ENCODE results near the gene EFCAB9.

EFCAB9 gene

DNA sequence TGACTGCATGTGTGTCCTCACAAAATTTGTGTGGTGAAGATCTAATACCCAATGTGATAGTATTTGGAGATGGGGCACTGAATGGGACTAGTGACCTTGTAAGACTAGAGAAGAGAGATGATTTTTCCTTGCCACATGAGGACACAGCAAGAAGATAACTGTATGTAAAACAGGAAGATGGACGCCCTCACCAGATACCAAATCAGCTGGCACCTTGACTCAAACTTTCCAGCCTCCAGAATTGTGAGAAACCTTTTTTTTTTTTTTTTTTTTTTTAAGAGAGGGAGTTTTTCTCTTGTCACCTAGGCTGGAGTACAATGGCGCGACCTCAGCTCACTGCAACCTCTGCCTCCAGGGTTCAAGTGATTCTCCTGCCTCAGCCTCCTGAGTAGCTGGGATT is 49.3 kb downstream of the EFCAB9 start:
- no peak for DNase-seq (ENCODE audit: low read depth)

DNA sequence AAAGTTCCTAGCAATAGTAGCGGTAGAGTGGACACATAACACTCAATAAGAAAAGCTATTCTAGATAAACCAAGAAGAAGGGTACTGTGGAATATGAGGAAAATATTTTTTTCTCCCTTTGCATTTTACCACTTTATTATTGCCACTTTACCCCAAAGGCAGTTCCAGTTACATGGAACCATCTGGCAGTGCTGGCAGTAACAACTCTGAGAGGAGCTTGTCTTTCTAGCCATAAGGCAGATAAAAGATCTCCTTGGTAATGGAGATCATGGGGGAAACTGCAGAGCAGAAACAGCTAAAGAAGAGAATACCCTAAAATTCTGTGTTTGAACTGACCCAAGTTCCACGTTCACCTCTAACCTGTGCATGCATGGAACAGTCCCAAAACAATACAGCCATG is 51.1 kb downstream of the EFCAB9 start:
- DNase-seq (ENCODE audit: low read depth): no peak

DNA sequence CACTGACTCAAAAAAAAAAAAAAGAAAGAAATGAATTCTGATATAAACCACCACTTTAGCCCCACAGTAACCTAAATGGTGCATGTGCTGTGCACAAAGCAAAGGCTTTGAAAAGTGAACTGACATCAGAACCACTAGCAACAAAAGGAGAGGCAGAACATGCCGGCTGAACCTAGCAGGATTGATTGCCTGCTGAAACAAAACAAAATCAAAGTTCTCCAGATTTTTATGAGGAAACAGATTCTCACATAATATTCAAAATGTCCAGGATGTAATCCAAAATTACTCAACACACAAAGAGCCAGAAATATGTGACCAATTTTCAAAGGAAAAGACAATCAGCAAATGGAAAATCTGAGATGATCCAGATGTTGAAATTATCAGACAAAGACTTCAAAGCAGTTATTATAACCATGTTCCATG is 51.7 kb downstream of the EFCAB9 start:
- no peak for DNase-seq (ENCODE audit: low read depth)

DNA sequence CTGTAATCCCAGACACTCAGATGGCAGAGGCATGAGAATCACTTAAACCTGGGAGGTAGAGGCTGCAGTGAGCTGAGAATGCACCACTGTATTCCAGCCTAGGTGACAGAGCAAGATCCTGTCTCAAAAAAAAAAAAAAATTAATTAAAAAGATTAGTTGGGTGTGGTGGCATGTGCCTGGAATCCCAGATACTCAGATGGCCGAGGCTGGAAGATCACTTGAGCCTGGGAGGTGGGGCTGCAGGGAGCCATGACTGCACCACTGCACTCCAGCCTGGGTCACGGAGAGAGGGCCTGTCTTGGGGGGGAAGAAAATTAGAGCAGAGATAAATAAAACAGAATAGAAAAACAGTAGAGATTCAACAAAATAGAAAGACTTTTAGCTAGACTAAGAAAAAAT is 54.7 kb downstream of the EFCAB9 start:
- DNase-seq (ENCODE audit: low read depth): no peak

DNA sequence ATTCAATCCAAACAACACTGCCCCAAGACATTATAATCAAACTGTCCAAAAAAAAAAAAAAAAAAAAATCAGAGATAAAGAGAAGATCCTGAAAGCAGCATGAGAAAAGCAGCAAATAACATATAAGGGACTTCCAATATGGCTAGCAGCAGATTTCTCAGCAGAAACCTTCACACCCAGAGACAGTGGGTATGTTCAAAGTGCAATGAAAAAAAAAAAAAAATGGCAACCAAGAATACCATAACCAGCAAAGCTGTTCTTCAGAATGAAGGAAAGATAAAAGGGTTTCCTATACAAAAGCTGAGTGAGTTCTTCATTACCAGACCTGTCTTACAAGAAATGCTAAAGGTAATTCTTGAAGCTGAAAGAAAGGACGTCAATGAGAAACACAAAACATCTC is 57.4 kb downstream of the EFCAB9 start:
- DNase-seq (ENCODE audit: low read depth): no peak

DNA sequence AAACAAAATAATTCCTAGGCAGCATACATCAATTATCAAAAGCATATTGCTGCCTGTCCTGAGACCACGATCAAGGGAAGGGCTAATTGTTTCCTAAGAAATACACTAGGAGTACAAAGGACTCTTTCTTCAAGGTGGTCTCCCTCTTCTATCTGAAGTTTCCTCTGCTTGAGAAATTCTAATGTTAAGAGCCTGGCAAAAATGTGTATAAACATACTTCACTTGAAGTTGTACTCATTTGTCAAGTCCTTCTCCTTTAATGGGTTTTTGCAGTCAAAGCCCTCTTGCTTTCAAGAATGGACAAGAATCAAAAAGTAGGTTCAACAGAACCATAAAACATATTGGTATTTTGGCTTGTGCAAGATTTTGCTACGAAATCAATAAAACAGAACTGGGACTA is 58.5 kb downstream of the EFCAB9 start:
- no peak for DNase-seq (ENCODE audit: low read depth)

All from stimulated activated CD8-positive, alpha-beta memory T cell treated with anti-CD3 and anti-CD28 coated beads, Interleukin-12 subunit alpha, Interleukin-12 subunit beta, amount 100 ng/mL, for 1 hour (primary cell).